HG03565 (cell line): Measurements from ENCODE around the gene UBC.
"Not testable (repeated sequence)": the region's sequence is repeated elsewhere in the genome, so short reads cannot be mapped to it uniquely, and the experiment has no call there.

Experiments used
- ATAC-seq: cut with Tn5 transposase; IDR thresholded peaks from one replicate; pipeline ENCODE4 v1.9.1; 2021; ENCODE audit warnings: mild to moderate bottlenecking, moderate library complexity; ENCODE audit not compliant: unreplicated experiment

The UBC gene

GRCh38 chr12:124887766-124888165 lies 26.7 kb downstream of the UBC start:
- ATAC-seq: not testable (repeated sequence)

DNA sequence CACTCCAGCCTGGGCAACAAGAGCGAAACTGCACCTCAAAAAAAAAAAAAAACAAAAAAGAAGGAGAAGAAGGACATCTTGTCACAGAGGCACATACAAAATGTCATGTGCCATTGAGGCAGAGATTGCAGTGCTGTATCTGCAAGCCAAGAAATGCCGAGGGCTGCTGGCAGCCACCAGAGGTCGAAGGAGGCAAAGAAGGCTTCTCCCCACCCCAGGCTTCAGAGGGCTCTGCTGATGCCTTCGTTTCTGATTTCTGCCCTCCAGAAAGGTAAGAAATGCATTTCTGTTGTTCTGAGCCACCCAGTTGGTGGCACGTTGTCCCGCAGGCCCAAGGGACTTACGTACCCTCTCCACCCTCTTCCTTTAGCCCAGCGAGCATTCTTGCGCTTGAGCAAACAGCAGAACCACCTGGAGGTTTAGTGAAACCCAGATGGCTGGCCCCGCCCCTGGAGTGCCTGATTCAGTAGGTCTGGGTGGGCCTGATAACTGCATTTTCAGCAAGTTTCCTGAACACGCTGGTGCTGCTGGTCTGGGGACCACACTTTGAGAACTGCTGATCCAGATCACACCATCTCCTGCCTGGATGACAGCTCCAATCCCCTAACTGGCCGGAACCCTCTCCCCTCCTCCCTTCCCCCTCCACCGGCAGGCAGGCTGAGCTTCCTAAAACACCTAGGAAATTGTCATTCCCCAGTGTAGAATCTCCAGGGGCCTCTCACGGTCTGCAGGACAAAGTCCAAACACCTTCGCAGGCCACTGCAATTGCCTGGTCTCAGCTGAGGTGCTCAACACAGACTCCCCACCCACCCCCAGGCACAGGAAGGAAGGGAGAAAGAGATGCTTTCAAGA lies 29.6 kb downstream of the UBC start:
- peak; percentile 64 for ATAC-seq

- no peak for ATAC-seq
Measured at GRCh38 chr12:124883263-124884130, 31.0 kb downstream of the UBC start.

DNA sequence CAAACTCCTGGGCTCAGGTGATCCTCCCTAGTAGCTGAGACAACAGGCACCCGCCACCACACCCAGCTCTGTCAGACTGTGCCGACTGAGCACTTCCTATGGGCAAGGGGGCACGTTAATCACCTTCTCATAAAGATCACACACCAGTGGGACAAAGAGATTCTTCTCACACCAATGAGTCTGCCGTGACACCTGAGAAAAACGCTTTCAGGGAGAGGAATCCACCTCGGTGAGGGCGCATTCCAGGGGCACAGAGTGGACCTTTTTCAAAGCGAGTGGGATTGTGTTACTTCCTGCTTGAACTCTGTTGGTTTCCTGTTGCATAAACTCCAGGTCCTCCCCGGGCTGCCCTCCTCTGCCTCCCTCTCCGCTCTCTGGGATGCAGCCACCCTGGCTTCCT lies 33.3 kb downstream of the UBC start:
- ATAC-seq: no peak

DNA sequence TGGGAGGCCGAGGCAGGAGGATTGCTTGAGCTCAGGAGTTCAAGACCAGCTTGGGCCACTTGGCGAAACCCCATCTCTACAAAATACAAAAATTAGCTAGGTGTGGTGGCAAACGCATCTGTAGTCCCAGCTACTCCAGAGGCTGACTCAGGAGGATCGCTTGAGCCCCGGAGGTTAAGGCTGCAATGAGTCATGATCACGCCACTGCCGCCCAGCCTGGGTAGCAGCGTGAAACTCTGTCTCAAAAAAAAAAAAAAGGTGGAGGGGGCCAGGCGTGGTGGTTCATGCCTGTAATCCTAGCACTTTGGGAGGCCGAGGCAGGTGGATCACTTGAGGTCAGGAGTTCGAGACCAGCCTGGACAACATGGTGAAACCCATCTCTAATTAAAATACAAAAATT lies 34.1 kb downstream of the UBC start:
- not testable (repeated sequence) for ATAC-seq

DNA sequence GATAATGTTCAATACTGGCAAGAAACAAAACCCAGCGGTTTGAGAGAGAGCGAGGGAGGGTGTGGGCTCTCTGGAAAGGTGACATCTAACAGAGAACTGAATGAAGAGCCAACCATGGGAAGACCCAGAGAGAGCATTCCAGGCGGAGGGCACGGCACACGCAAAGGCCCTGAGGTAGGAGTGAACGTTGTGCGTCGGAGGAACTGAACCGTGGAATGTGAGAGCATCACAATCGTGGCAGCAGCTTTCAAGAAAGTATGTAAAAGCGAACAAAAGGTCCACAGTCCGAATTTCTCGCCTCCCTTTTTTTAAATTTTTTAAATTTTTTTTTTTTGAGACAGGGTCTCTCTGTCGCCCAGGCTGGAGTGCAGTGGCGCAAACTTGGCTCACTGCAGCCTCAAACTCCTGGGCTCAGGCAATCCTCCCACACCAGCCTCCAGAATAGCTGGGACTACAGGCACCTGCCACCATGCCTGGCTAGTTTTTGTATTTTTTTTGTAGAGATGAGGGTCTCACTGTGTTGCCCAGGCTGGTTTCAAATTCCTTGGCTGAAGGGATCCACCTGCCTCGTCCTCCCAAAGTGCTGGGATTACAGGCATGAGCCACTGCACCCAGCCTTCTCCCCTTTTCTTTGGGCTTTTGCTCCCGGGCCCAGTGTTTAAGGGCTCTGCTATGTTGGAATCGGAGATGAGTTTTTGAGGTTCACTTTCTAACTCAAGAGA lies 35.5 kb downstream of the UBC start:
- ATAC-seq: no peak

DNA sequence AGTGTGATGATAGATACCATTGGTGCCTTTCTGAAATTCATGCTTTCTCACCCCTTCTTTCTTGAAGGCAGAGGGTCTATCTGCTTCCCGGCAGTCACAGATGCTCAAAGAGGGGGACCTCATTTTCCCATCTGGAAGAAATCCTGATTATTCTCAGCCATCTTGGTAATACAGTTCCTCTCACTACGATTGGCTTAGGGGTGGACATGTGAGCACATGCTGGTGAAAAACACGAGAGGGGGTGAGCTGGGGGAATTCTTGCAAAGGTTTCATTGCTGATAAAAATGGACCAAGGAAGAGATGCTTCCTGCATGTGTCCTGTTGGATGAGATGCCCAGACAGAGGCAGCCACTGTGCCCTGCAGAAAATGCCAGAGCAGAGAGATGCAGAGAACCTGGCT lies 37.0 kb downstream of the UBC start:
- no peak for ATAC-seq

DNA sequence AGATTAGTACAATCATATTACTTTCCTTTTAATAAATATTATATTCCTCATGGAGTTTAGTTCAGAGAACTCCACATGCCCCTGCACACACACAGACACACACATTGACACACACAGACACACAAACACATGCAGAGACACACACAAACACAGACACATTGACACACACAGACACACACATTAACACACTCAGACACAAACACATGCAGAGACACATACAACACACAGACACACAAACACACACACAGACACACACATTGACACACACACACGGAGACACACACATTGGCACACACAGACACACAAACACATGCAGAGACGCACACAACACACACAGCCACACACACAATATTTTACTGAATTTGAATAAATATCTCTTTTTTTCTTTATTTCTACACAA lies 38.3 kb downstream of the UBC start:
- ATAC-seq: no peak

DNA sequence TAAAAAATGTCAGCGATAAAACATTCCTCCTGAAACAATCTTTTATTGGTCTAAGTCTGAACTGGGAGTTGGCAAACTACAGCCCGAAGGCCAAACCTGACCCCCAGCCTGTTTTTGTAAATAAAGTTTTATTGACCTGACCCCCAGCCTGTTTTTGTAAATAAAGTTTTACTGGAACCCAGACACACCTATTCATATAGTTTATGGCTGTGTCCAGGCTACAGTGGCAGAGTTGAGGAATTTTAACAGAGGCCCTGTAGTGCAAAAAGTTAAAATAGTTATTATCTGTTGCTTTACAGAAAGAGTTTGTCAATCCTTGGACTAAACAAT lies 38.7 kb downstream of the UBC start:
- ATAC-seq: no peak

- no peak for ATAC-seq
Measured at GRCh38 chr12:124874988-124875802, 39.3 kb downstream of the UBC start.

- no peak for ATAC-seq
Measured at GRCh38 chr12:124874188-124874587, 40.3 kb downstream of the UBC start.

- ATAC-seq: no peak
Measured at GRCh38 chr12:124872068-124872719, 42.3 kb downstream of the UBC start.

- no peak for ATAC-seq
Measured at GRCh38 chr12:124871297-124871696, 43.2 kb downstream of the UBC start.

- ATAC-seq: no peak
Measured at GRCh38 chr12:124870515-124870914, 43.9 kb downstream of the UBC start.

DNA sequence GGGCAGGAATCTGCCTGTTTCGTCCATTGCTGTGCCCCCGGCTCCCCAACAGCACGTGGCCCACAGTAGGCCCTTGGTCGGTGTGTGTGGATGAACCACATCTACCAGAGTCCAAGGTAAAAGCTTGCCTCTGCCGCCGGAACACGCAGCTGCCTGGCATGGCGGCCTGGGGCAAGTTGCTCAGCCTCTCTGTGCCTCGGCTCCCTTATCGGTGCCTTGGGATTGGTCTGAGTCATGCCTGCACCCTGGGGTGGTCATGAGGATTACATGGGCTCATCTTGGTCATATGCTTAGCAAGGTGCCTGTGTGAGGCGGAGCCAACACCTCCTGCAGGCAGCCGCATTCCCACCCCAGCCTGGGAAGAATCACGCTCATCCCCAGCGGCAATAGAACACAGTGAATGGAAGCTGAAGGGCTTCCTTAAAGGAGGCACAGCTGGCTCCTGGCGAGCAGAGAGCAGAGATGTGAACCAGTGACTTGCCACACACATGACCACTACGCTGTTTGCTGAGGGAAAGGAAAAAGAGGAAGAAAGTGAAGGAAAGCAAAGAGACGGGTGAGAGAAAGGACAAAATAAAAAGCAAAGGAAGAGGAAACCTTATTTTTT lies 45.3 kb downstream of the UBC start:
- ATAC-seq: no peak

GRCh38 chr12:124868252-124869058 lies 46.0 kb downstream of the UBC start:
- no peak for ATAC-seq

- ATAC-seq: no peak
Measured at GRCh38 chr12:124867401-124867930, 47.0 kb downstream of the UBC start.

- no peak for ATAC-seq
Measured at GRCh38 chr12:124866883-124867400, 47.5 kb downstream of the UBC start.
